Liver (tissue), 9 donors: ENCODE data around the gene CTAGE4. TPM values are rescaled to one million over a fixed set of nuclear protein-coding genes. Genes with fewer than 3 reads are reported as not detected.
"Not testable (repeated sequence)": the region's sequence is repeated elsewhere in the genome, so short reads cannot be mapped to it uniquely, and the experiment has no call there.

Experiments used
- DNase-seq: peaks from one replicate; pipeline ENCODE4 v3.0.0-alpha.2; 2017; ENCODE audit warnings: low spot score
- H3K27ac ChIP-seq, 2 donors: one replicate each; pipeline ENCODE4 v1.7.0; 2013; ENCODE audit warnings: inconsistent platforms in 2 of 2, low read length in 2 of 2, control low read depth in 1 of 2, low read depth in 1 of 2, mild to moderate bottlenecking in 1 of 2
- H3K27me3 ChIP-seq, 4 donors: one replicate each; pipeline versions ENCODE4 v1.6.1 to v1.7.0; 2013; ENCODE audit warnings: low read length in 3 of 4, inconsistent platforms in 1 of 4, mild to moderate bottlenecking in 1 of 4, moderate library complexity in 1 of 4; ENCODE audit not compliant: control insufficient read depth in 4 of 4, insufficient read depth in 4 of 4
- H3K36me3 ChIP-seq, 4 donors: one replicate each; pipeline versions ENCODE4 v1.6.1 to v1.7.0; 2013; ENCODE audit warnings: low read length in 3 of 4, mild to moderate bottlenecking in 3 of 4, low read depth in 1 of 4, moderate library complexity in 1 of 4; ENCODE audit not compliant: control insufficient read depth in 4 of 4, insufficient read depth in 3 of 4
- H3K4me1 ChIP-seq, 4 donors: one replicate each; pipeline versions ENCODE4 v1.6.1 to v1.7.0; 2013; ENCODE audit warnings: low read length in 3 of 4, mild to moderate bottlenecking in 3 of 4, moderate library complexity in 1 of 4; ENCODE audit not compliant: control insufficient read depth in 4 of 4, insufficient read depth in 4 of 4
- H3K4me3 ChIP-seq, 3 donors: one replicate each; pipeline versions ENCODE4 v1.6.1 to v1.7.0; 2013; ENCODE audit warnings: low read length in 3 of 3, control low read depth in 1 of 3, low read depth in 1 of 3, mild to moderate bottlenecking in 1 of 3
- H3K9ac ChIP-seq, 2 donors: one replicate each; pipeline ENCODE4 v1.7.0; 2013; ENCODE audit warnings: low read length in 2 of 2, mild to moderate bottlenecking in 2 of 2, moderate library complexity in 2 of 2, control low read depth in 1 of 2, low read depth in 1 of 2
- H3K9me3 ChIP-seq, 4 donors: one replicate each; pipeline versions ENCODE4 v1.6.1 to v1.7.0; 2013; ENCODE audit warnings: low read length in 3 of 4; ENCODE audit not compliant: control insufficient read depth in 4 of 4
- CTCF ChIP-seq: fragments of 150-350 bp; IDR thresholded peaks from 2 replicates; pipeline ENCODE4 v1.5.1; 2017; ENCODE audit warnings: improper control_type of control experiment, low read depth, low read length; ENCODE audit not compliant: missing input control
- EGR1 ChIP-seq, 2 donors: IDR thresholded peaks; 2 replicates each; pipeline ENCODE4 v1.6.1; 2016 to 2018; ENCODE audit warnings: antibody characterized with exemption in 2 of 2, low read depth in 2 of 2
- FOXA1 ChIP-seq: IDR thresholded peaks from 2 replicates; pipeline ENCODE4 v1.6.1; 2016; ENCODE audit warnings: antibody characterized with exemption
- FOXA2 ChIP-seq: IDR thresholded peaks from 2 replicates; pipeline ENCODE4 v1.6.1; 2016; ENCODE audit warnings: antibody characterized with exemption
- GABPA ChIP-seq, 2 donors: IDR thresholded peaks in 1 of 2; conservative IDR thresholded peaks in 1 of 2; 2 replicates each; pipeline ENCODE4 v1.6.1; 2016; ENCODE audit warnings: antibody characterized with exemption in 2 of 2, mild to moderate bottlenecking in 1 of 2, moderate library complexity in 1 of 2
- HNF4A ChIP-seq, 2 donors: conservative IDR thresholded peaks; 2 replicates each; pipeline ENCODE4 v1.6.1; 2016; ENCODE audit warnings: antibody characterized with exemption in 2 of 2, mild to moderate bottlenecking in 2 of 2
- HNF4G ChIP-seq: IDR thresholded peaks from 2 replicates; pipeline ENCODE4 v1.6.1; 2016; ENCODE audit warnings: antibody characterized with exemption
- JUND ChIP-seq, 2 donors: IDR thresholded peaks; 2 replicates each; pipeline ENCODE4 v1.6.1; 2016; ENCODE audit warnings: antibody characterized with exemption in 2 of 2
- MAX ChIP-seq: IDR thresholded peaks from 2 replicates; pipeline ENCODE4 v1.6.1; 2016; ENCODE audit warnings: antibody characterized with exemption
- NR2F2 ChIP-seq: IDR thresholded peaks from 2 replicates; pipeline ENCODE4 v1.6.1; 2016; ENCODE audit warnings: antibody characterized with exemption
- RAD21 ChIP-seq, 2 donors: IDR thresholded peaks; 2 replicates each; pipeline ENCODE4 v1.6.1; 2016; ENCODE audit warnings: antibody characterized with exemption in 2 of 2, mild to moderate bottlenecking in 2 of 2
- REST ChIP-seq: IDR thresholded peaks from 2 replicates; pipeline ENCODE4 v1.6.1; 2016; ENCODE audit warnings: antibody characterized with exemption, mild to moderate bottlenecking
- SP1 ChIP-seq: IDR thresholded peaks from 2 replicates; pipeline ENCODE4 v1.6.1; 2018; ENCODE audit warnings: antibody characterized with exemption, mild to moderate bottlenecking
- TAF1 ChIP-seq: conservative IDR thresholded peaks from 2 replicates; pipeline ENCODE4 v1.6.1; 2016; ENCODE audit warnings: antibody characterized with exemption, mild to moderate bottlenecking
- YY1 ChIP-seq: IDR thresholded peaks from 2 replicates; pipeline ENCODE4 v1.6.1; 2016; ENCODE audit warnings: antibody characterized with exemption, mild to moderate bottlenecking
- ZBTB33 ChIP-seq: IDR thresholded peaks from 2 replicates; pipeline ENCODE4 v1.6.1; 2016; ENCODE audit warnings: antibody characterized with exemption
- WGBS: extraction: QIAGEN DNeasy Blood & Tissue Kit; methylation state at CpG from one replicate; pipeline ENCODE4 v1.1.7; 2013; 5-methylcytosine and 5-hydroxymethylcytosine counted together
- polyA plus RNA-seq, 2 donors: library from polyadenylated mRNA; stranded (reverse) in 1 of 2; unstranded in 1 of 2; fragments of 200-250 nt in 1 of 2; fragments of >200 nt in 1 of 2; fragmentation: Nextera tagmentation in 1 of 2; extraction: Ambion mirVana in 1 of 2; gene quantifications; one replicate each; pipeline versions ENCODE4 v1.2.1 to v1.2.3, GENCODE V29; 2013 to 2015
- total RNA-seq, 2 donors: library from RNA; depleted of rRNA; stranded (reverse); fragments of >200 nt; gene quantifications; one replicate each; pipeline ENCODE4 v1.2.3, GENCODE V29; 2014
- donor health status: healthy.
- donor health status: healthy.
- donor health status: healthy.
- donor health status: healthy.
- donor health status: healthy.

Gene CTAGE4
- total and polyA plus RNA-seq, 4 donors, result 0.55 to 1.7 (median 1.4) TPM

- TF ChIP-seq ZBTB33 (no peak), FOXA2 (no peak)
Measured at GRCh38 chr7:144158861-144159260, 24.4 kb upstream of the CTAGE4 start (continued).

GRCh38 chr7:144164784-144165183, 18.5 kb upstream of the CTAGE4 start:
- no peak for DNase-seq
- TF ChIP-seq NR2F2, result no peak
- TF ChIP-seq ZBTB33, result no peak
- TF ChIP-seq SP1, result no peak
- no peak for TF ChIP-seq FOXA1
- TF ChIP-seq HNF4G, result no peak
- TF ChIP-seq TAF1, result no peak
- TF ChIP-seq EGR1 (IDR thresholded peaks at IDR 0.05; ENCODE audit: low read depth in 2 of 2), result no peak
- TF ChIP-seq GABPA (IDR thresholded peaks at IDR 0.05 in 1 of 2, conservative IDR thresholded peaks at IDR 0.05 in 1 of 2), result no peak
- TF ChIP-seq FOXA2, result no peak
- TF ChIP-seq HNF4A (conservative IDR thresholded peaks at IDR 0.05), result no peak
- no peak for TF ChIP-seq RAD21 (IDR thresholded peaks at IDR 0.05)
- no peak for TF ChIP-seq YY1
- TF ChIP-seq REST, result no peak
- no peak for TF ChIP-seq MAX
- TF ChIP-seq CTCF, result no peak
- no peak for TF ChIP-seq JUND (IDR thresholded peaks at IDR 0.05)
- Histone ChIP-seq H3K9ac (no peak overlapping the region), H3K4me1 (no peaks in the 10 kb centered on the region), H3K27ac (no peak overlapping the region), H3K36me3 (no peaks in the 10 kb centered on the region), H3K9me3 (peaks cover 0 to 1% (median 0%) of the 10 kb centered on the region in 4 donors), H3K27me3 (no peaks in the 10 kb centered on the region), H3K4me3 (no peak overlapping the region)
- 86% methylated on average over 2 of the region's 2 CpGs for WGBS

GRCh38 chr7:144171594-144172350, 11.5 kb upstream of the CTAGE4 start:
- DNase-seq, H3K9me3 ChIP-seq, H3K27ac ChIP-seq, H3K4me1 ChIP-seq, H3K36me3 ChIP-seq, H3K9ac ChIP-seq, H3K27me3 ChIP-seq, H3K4me3 ChIP-seq: not testable (repeated sequence)
- 80% methylated on average over 4 of the region's 4 CpGs for WGBS
